Measurements from ENCODE around the gene ALX3.

DNA sequence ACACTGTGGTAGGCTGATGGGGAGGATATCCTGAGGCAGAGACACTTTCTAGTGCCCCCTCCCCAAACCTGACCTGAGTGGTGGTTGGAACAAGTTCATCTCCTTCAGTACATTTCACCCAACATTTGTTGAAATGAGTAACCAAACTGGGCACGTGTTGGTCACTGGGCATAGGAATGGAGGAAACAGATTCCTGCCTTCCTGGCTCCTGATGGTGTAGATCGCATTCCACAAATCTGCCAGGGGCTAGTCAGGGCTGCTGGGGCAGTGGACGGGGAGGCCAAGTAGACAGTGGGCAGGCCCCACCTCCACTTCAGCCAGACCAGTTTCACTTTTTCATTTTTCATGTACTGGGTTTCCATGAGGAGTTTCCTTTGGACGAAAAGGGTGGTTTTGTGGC, 16.5 kb upstream of the ALX3 start:
- no peak for TF ChIP-seq POLR2A (IDR thresholded peaks at IDR 0.05; ENCODE audit: low read length)
- TF ChIP-seq GATA1 (IDR thresholded peaks at IDR 0.05; ENCODE audit: low read depth, low read length): no peak
